OCI-LY3 (cell line): ENCODE results near the gene CREB3.

Experiments
- H2AFZ ChIP-seq: fragments of 200-600, 300-600 bp; shearing (Covaris generic); 2 replicates; pipeline ENCODE4 v1.6.0; 2014; ENCODE audit warnings: antibody characterized with exemption, low read depth, low read length
- H3K27ac ChIP-seq: fragments of 200-600, 300-600 bp; sonication (generic); 2 replicates; pipeline ENCODE4 v1.5.1; 2014; ENCODE audit warnings: mild to moderate bottlenecking, low read length, moderate library complexity, mixed read lengths
- H3K27me3 ChIP-seq: fragments of 200-600, 300-600 bp; sonication (generic); 2 replicates; pipeline ENCODE4 v1.6.1; 2014; ENCODE audit warnings: low read depth, low read length, mixed read lengths
- H3K36me3 ChIP-seq: fragments of 200-600, 300-600 bp; sonication (generic); replicated peaks from 2 replicates; pipeline ENCODE3; 2014; ENCODE audit warnings: low read depth, low read length, mixed read lengths
- H3K4me1 ChIP-seq: fragments of 300-600, 200-600 bp; sonication (generic); 2 replicates; pipeline ENCODE4 v1.6.1; 2014; ENCODE audit warnings: low read length, mixed read lengths
- H3K4me2 ChIP-seq: fragments of 200-600, 300-600 bp; sonication (generic); 2 replicates; pipeline ENCODE4 v1.6.1; 2014; ENCODE audit warnings: low read length, mixed read lengths
- H3K4me3 ChIP-seq: fragments of 300-600, 200-600 bp; sonication (generic); 2 replicates; pipeline ENCODE4 v1.5.1; 2014; ENCODE audit warnings: antibody characterized with exemption, mild to moderate bottlenecking, low read length, moderate library complexity
- H3K79me2 ChIP-seq: fragments of 300-600, 200-600 bp; shearing (Covaris generic); 2 replicates; pipeline ENCODE4 v1.6.1; 2014; ENCODE audit warnings: mild to moderate bottlenecking, low read length, mixed read lengths
- H3K9ac ChIP-seq: fragments of 300-600, 200-600 bp; shearing (Covaris generic); 2 replicates; pipeline ENCODE4 v1.6.0; 2014; ENCODE audit warnings: mild to moderate bottlenecking, low read length, moderate library complexity
- H3K9me3 ChIP-seq: fragments of 200-600, 300-600 bp; shearing (Covaris generic); 2 replicates; pipeline ENCODE4 v1.6.1; 2014; ENCODE audit warnings: low read length, mixed read lengths; ENCODE audit not compliant: insufficient read depth
- H4K20me1 ChIP-seq: fragments of 200-600, 300-600 bp; sonication (generic); 2 replicates; pipeline ENCODE4 v1.6.1; 2016; ENCODE audit warnings: low read length, mixed read lengths; ENCODE audit not compliant: insufficient read depth
- CTCF ChIP-seq: fragments of 200-600, 300-600 bp; sonication (generic); IDR thresholded peaks from 2 replicates; pipeline ENCODE4 v1.5.1; 2014; ENCODE audit warnings: antibody characterized with exemption, low read length, low read depth
- EZH2phosphoT487 ChIP-seq: fragments of 200-600 bp; shearing (Covaris generic); IDR thresholded peaks from 2 replicates; pipeline ENCODE4 v1.6.1; 2018; ENCODE audit warnings: antibody characterized with exemption, mixed run types, low read depth

The CREB3 gene

GRCh38 chr9:35705836-35706430 is 26.5 kb upstream of the CREB3 start:
- no peak overlapping the region for H3K9ac ChIP-seq
- no peaks in the 10 kb centered on the region for H3K79me2 ChIP-seq
- no peak overlapping the region for H3K4me2 ChIP-seq
- H3K27me3 ChIP-seq: no peaks in the 10 kb centered on the region
- no peaks in the 10 kb centered on the region for H3K9me3 ChIP-seq
- no peaks in the 10 kb centered on the region for H4K20me1 ChIP-seq
- no peak overlapping the region for H2AFZ ChIP-seq
- H3K4me3 ChIP-seq: no peak overlapping the region
- no peaks in the 10 kb centered on the region for H3K4me1 ChIP-seq
- H3K27ac ChIP-seq: no peak overlapping the region
- peaks cover 78% of the 10 kb centered on the region for H3K36me3 ChIP-seq
- TF ChIP-seq CTCF (no peak), EZH2phosphoT487 (no peak)

- Histone ChIP-seq H3K79me2 (no peaks in the 10 kb centered on the region), H3K4me1 (no peaks in the 10 kb centered on the region), H3K27ac (no peak overlapping the region), H3K27me3 (no peaks in the 10 kb centered on the region), H2AFZ (no peak overlapping the region), H3K4me3 (no peak overlapping the region), H3K36me3 (peaks cover 78% of the 10 kb centered on the region), H3K9me3 (no peaks in the 10 kb centered on the region), H4K20me1 (no peaks in the 10 kb centered on the region), H3K4me2 (no peak overlapping the region), H3K9ac (no peak overlapping the region)
- TF ChIP-seq EZH2phosphoT487 (no peak), CTCF (no peak)
These were observed 25.5 kb upstream of the CREB3 start for GRCh38 chr9:35706951-35707350.

- Histone ChIP-seq H3K79me2 (no peaks in the 10 kb centered on the region), H3K4me3 (no peak overlapping the region), H2AFZ (no peak overlapping the region), H3K4me2 (no peak overlapping the region), H3K27ac (no peak overlapping the region), H3K9me3 (no peaks in the 10 kb centered on the region), H3K27me3 (no peaks in the 10 kb centered on the region), H3K9ac (no peak overlapping the region), H4K20me1 (no peaks in the 10 kb centered on the region), H3K36me3 (peaks cover 76% of the 10 kb centered on the region), H3K4me1 (no peaks in the 10 kb centered on the region)
- TF ChIP-seq CTCF: no peak
- TF ChIP-seq EZH2phosphoT487: no peak
These were observed 24.3 kb upstream of the CREB3 start for GRCh38 chr9:35708146-35708545.

GRCh38 chr9:35710818-35711500 is 21.5 kb upstream of the CREB3 start:
- no peak for TF ChIP-seq CTCF
- TF ChIP-seq EZH2phosphoT487: no peak
- H3K27ac ChIP-seq: no peak overlapping the region
- H4K20me1 ChIP-seq: no peaks in the 10 kb centered on the region
- H3K36me3 ChIP-seq: peaks cover 69% of the 10 kb centered on the region
- no peak overlapping the region for H3K4me2 ChIP-seq
- no peaks in the 10 kb centered on the region for H3K4me1 ChIP-seq
- H3K9me3 ChIP-seq: no peaks in the 10 kb centered on the region
- no peaks in the 10 kb centered on the region for H3K27me3 ChIP-seq
- H2AFZ ChIP-seq: no peak overlapping the region
- no peak overlapping the region for H3K4me3 ChIP-seq
- no peak overlapping the region for H3K9ac ChIP-seq
- no peaks in the 10 kb centered on the region for H3K79me2 ChIP-seq
